GM19193 (cell line): ENCODE results near the gene MATCAP1.

Experiments used
- POLR2A ChIP-seq: IDR thresholded peaks from 4 replicates; pipeline ENCODE4 v1.6.1; 2011; ENCODE audit not compliant: insufficient read depth, insufficient read length; ENCODE audit errors: extremely low read depth

MATCAP1 gene

DNA sequence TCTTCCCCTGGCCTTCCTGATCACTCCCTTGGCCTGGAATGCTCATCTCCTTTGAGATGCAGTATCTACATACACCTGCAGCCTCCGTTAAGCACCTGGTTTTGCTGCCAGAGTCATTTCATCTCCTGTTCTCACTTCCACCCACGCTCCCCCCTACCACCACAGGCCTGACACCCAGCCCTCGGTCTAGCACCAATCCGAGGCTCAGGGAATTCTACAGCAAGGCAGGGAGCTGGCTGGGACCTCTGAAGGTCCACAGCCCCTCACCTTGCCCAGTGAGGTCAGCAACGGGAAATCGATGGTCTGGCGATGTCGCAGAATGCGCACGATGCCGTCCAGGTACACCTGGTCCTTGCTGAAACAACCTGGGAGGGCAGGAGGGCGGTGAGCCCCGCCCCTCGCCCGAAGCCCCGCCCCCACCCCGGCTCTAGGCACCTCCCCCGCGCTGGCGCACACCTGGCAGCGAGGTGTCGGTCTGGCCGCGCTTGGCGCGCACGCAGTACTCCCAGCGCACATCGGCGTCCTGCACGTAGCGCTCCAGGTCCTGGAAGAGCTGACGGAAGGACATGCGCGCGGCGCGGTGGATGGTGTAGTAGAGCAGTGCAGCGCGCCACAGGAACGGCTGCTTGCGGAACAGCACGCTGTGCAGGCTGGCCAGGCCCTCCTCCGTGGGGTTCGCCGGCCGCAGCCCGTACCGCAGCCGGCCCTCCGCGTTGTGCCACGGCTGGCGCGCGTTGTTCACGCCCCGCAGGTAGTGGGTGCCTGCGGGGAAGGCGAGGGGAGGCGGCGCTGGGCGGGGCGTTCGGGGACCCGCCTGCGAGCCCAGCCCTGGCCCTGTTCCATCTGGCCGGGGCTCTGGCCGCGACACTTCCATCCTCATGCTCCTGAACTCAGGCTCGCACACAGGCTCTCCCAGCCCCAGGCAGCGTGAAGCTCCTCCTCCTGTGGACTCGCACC is 5.7 kb downstream of the MATCAP1 start:
- no peak for TF ChIP-seq POLR2A

GRCh38 chr16:67176662-67177061 is 7.1 kb downstream of the MATCAP1 start:
- TF ChIP-seq POLR2A = no peak

DNA sequence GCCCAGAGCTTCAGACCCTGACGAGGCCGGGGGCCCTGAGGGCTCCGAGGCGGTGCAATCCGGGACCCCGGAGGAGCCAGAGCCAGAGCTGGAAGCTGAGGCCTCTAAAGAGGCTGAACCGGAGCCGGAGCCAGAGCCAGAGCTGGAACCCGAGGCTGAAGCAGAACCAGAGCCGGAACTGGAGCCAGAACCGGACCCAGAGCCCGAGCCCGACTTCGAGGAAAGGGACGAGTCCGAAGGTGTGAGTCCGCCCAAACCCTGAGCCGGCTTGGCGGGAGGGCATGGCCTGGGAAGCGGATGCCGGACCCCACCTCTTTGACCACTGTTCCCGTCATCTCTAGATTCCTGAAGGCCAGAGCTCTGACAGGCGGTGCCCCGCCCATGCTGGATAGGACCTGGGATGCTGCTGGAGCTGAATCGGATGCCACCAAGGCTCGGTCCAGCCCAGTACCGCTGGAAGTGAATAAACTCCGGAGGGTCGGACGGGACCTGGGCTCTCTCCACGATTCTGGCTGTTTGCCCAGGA is 9.0 kb downstream of the MATCAP1 start:
- no peak for TF ChIP-seq POLR2A

DNA sequence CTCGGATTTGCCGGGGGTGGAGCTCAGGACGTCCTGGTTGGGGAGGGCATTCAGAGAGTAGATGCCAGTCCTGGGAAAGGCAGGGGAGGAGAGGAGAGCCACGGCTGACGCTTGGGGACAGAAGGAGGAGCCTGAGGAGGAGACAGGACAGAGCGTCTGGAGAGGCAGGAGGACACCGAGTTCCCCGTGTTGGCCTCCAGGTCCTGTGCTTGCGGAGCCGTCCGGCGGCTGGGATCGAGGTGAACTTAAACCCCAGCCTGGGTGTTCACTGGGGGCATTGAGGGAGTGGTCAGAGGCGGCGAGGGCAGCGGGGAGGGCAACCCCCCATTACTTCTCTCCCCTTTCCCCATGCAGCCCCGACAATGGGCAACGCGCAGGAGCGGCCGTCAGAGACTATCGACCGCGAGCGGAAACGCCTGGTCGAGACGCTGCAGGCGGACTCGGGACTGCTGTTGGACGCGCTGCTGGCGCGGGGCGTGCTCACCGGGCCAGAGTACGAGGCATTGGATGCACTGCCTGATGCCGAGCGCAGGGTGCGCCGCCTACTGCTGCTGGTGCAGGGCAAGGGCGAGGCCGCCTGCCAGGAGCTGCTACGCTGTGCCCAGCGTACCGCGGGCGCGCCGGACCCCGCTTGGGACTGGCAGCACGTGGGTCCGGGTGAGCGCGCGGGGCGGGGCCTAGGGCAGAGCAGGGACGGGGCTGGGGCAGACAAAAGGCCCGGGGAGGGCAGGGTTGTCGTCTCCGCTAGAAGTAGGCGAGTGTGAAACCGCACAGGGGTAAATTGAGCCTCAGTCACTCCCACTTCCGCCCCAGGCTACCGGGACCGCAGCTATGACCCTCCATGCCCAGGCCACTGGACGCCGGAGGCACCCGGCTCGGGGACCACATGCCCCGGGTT is 9.7 kb downstream of the MATCAP1 start:
- TF ChIP-seq POLR2A = no peak

GRCh38 chr16:67173323-67173722 is 10.4 kb downstream of the MATCAP1 start:
- TF ChIP-seq POLR2A = no peak

GRCh38 chr16:67170949-67171649 is 12.7 kb downstream of the MATCAP1 start:
- no peak for TF ChIP-seq POLR2A

- TF ChIP-seq POLR2A = peak; percentile 40
Observed at GRCh38 chr16:67170168-67170948, 13.4 kb downstream of the MATCAP1 start, which contains the start of gene NOL3. Gene NOL3 (plus strand): TSS chr16:67170538.

GRCh38 chr16:67169642-67170167 is 14.1 kb downstream of the MATCAP1 start:
- TF ChIP-seq POLR2A = no peak

GRCh38 chr16:67169011-67169451 is 14.7 kb downstream of the MATCAP1 start:
- TF ChIP-seq POLR2A = no peak

DNA sequence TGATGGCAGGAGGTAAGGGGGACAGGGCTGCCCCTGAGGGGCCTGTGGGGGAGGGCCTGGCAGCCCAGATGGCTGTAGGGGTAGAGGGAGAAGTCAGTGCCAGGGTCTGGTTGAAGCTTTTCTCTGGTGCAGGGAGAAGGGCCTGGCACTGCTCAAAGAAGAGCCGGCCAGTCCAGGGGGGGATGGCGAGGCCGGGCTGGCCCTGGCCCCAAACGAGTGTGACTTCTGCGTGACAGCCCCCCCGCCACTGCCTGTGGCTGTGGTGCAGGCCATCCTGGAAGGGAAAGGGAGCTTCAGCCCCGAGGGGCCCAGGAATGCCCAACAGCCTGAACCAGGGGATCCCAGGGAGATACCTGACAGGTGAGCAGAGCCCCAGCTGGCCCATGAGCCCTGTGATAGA is 16.2 kb downstream of the MATCAP1 start:
- TF ChIP-seq POLR2A = no peak

DNA sequence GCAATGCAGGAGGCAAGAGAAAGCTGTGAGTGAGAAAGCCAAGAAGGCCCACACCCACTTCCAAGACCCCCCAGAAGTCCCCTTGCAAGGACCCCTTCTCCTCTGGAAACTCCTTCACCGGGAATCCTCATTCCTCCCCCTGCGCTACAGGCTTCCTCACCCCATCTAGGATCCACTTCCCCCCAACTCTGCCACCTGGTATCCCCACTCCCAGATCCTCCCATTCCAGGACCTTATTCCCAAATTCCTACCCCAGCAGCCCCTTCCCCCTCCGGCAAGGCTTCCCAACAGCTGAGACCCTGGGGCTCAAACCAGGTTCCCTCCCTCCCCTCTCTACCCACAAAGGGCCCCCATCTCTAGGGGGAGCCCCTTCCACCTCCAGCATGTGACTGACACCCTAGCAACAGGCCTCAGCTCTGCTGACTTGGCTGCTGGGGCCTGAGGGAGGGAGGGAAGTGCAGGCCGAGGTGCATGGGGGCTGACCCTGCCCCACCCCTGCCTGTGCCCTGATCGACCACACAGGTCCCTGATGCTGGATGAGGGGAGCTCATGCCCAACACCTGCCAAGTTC is 17.1 kb downstream of the MATCAP1 start:
- no peak for TF ChIP-seq POLR2A

- no peak for TF ChIP-seq POLR2A
Observed at GRCh38 chr16:67166110-67166547, 17.6 kb downstream of the MATCAP1 start.

GRCh38 chr16:67165121-67166078 is 18.4 kb downstream of the MATCAP1 start:
- TF ChIP-seq POLR2A = no peak
